HFF-Myc (cell line): ENCODE measurements around the gene MAZ.

ENCODE experiments used
- DNase-seq: peaks from one replicate; pipeline ENCODE4 v3.0.0-alpha.2; 2011; ENCODE audit warnings: low read depth; ENCODE audit errors: extremely low read depth
- H3K4me3 ChIP-seq: replicated peaks from 2 replicates; pipeline ENCODE4 v1.5.1; 2011; ENCODE audit warnings: low read depth, mild to moderate bottlenecking, control low read depth, low read length
- CTCF ChIP-seq: IDR thresholded peaks from 2 replicates; pipeline ENCODE4 v1.5.1; 2012; ENCODE audit warnings: mild to moderate bottlenecking, low read depth, low read length, control low read depth; ENCODE audit errors: missing control alignments

Gene MAZ

DNA sequence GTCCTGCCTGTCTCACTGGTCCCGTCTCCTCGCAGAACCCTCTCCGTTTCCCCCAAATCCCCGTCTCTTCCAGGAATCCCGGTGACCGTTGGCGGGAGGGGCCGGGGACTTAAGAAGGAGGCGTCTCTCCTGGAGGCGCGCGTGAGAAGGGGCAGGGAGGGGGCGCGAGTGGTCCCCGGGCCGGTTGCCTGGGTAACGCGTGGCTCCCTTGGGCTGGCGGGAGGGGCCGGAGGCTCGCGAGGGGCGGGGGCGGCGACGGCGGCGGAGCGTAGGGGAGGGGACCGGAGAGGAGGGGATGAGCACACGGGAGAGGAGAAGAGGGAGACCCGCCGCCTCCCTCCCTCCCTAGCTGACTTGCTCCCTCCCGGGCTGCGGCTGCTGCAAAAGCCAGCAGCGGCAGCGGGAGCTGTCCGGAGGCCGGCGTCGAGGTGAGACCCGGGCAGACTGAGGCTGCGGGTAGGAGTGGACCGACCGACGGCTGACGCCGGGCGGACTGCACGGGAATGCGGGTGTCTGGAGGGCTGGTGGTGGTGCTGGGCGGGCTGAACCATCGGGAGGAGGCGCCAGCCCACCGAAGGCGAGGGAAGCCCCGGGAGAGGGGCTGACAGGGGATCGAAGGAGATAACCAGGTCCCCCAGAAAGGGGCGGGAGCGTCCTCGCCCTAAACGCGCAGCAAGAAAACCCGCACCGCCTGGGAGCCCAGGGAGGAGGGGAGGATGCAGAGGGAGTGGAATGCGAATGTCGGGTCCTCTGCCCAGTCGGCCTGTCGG is 5.8 kb downstream of the MAZ start, which contains the start of gene PRRT2:
Gene PRRT2, plus strand, starts transcription at position 298 of the 770 bp plus-strand sequence. CDS start 862 bp downstream, outside the sequence.
- peak within 1 kb of the TSS; percentile 74 for H3K4me3 ChIP-seq

GRCh38 chr16:29812754-29813643 is 6.7 kb downstream of the MAZ start:
- TF ChIP-seq CTCF, result no peak
- no peak for DNase-seq
- H3K4me3 ChIP-seq, result peak overlapping the region; percentile 74

More for the DNA sequence above, 5.8 kb downstream of the MAZ start, which contains the start of gene PRRT2:
- TF ChIP-seq CTCF, result no peak
- DNase-seq, result no peak

DNA sequence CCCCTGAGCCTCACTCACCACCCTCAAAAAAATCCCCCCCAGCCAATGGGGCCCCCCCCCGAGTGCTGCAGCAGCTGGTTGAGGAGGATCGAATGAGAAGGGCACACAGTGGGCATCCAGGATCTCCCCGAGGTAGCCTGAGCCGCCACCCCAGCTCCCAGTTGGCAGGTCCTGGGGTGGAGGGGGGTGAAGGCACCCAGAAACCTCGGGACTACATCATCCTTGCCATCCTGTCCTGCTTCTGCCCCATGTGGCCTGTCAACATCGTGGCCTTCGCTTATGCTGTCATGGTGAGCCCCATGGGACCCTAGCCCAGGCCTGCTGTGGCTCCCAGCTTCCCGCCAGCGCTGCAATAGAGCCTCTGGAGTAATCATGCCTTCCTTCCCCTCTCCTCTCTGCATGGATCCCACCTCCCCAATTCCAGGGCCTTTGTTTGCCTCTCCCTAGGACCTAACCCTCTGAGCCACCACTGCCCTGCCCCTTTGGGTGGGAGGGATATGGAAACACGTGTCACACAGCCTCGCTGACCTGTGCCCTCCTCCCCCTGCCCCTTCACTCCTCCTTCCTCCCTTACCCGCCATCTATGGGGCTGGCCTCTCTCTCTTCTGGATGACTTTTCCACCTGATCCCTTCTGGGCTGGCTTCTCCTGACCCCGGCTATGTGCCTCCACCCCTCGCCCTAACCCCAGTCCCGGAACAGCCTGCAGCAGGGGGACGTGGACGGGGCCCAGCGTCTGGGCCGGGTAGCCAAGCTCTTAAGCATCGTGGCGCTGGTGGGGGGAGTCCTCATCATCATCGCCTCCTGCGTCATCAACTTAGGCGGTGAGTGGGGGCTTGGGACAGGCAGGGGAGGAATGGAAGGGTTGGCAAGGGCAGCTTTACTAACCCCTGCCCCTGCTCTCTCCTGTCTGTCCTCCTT is 7.6 kb downstream of the MAZ start:
- no peak for DNase-seq
- H3K4me3 ChIP-seq, result no peak overlapping the region

GRCh38 chr16:29814592-29814991 is 8.3 kb downstream of the MAZ start:
- DNase-seq, result no peak
- peak overlapping the region; percentile 87 for H3K4me3 ChIP-seq
- no peak for TF ChIP-seq CTCF

More for the DNA sequence above, 7.6 kb downstream of the MAZ start:
- no peak for TF ChIP-seq CTCF

- H3K4me3 ChIP-seq, result peak overlapping the region; percentile 87
- no peak for DNase-seq
- TF ChIP-seq CTCF, result no peak
These were observed 8.8 kb downstream of the MAZ start for GRCh38 chr16:29815032-29815721.
